ENCODE results near the gene PER1.

The PER1 gene

DNA sequence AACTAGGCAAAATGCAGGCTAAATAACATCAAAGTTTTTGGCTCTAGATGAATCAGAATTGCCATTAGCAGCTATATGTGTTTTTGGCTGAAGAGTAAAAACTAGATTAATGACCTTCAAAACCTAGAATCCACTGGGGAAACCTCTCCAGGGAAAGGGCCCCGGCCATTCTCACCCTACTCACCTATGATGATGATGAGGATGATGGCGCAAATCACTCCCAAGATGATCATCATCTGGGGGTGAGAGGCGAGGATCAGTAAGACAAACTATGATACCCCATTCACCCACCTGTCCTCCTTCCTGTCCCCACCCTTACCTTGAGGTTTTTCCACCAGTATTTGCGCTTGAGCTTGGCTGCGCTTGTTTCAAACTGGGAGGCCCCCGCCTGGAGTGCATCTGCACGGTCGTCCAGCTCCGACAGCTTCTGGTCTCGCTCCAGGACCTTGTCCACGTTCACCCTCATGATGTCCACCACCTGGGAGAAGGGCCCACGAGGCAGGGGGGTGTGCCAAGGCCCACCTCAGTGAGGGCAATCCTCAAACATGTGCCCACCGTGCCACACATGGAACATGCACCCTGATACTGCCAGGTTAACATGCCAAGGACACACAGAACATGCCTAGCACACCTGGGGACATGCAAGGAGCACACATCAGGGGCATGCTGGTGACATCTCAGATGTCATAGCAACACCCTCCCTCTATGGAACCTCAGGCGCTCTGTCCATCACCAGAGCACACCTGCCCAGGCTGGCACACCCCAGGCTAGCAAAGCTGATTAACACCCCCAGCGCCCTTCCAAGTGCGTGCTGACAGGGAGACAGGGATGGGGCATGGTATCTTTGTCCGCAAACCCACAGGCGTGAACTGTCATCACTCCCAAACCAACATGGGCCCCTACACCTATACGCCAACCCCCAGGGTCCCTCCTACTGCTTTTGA lies 9.4 kb upstream of the PER1 start:
- TF ChIP-seq TAF1 (IDR thresholded peaks at IDR 0.05; ENCODE audit: low read depth, low read length), result no peak
- TF ChIP-seq PAX5 (IDR thresholded peaks at IDR 0.05; ENCODE audit: insufficient read depth, low read length, severe bottlenecking), result no peak
- no peak for TF ChIP-seq SPI1 (IDR thresholded peaks at IDR 0.05; ENCODE audit: low read depth, low read length)
- TF ChIP-seq POU2F2 (IDR thresholded peaks at IDR 0.05; ENCODE audit: low read depth, low read length), result no peak
- no peak for TF ChIP-seq POLR2A (IDR thresholded peaks at IDR 0.05; ENCODE audit: low read depth, low read length)
- TF ChIP-seq POLR2AphosphoS5 (IDR thresholded peaks at IDR 0.05; ENCODE audit: low read depth, low read length), result peak; percentile 37; the same call in 1 of the 2 replicates
- DNase-seq (ENCODE audit: insufficient read length, low spot score) (no peak), FAIRE-seq (peak; percentile 78)

DNA sequence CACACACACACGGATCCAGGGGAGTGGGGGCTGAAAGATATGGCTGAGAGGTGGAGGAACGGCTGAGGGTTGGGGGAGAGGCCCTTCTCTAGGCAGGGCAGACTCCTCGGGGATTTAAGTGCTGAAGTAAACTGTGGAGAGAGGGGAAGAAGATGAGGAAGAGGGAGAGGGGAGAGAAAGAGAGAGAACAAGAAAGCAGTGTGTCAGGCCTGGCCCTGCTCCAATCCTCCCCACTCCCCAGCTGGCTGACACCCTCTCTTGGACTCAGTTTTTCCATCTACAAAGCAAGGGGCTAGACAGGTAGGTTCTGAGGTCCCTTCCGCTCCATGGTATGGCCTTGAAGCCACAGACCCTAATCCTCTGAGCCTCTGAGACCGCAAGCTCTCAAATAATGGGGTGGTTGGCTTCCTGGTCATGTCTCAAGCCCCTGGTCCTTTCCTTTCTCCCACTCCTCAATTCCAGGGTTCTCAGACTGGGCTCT lies 8.6 kb upstream of the PER1 start:
- DNase-seq (ENCODE audit: insufficient read length, low spot score) (no peak), FAIRE-seq (no peak)
- TF ChIP-seq POLR2AphosphoS5 (IDR thresholded peaks at IDR 0.05; ENCODE audit: low read depth, low read length) (no peak), TAF1 (IDR thresholded peaks at IDR 0.05; ENCODE audit: low read depth, low read length) (no peak), SPI1 (IDR thresholded peaks at IDR 0.05; ENCODE audit: low read depth, low read length) (no peak), PAX5 (IDR thresholded peaks at IDR 0.05; ENCODE audit: insufficient read depth, low read length, severe bottlenecking) (no peak), POLR2A (IDR thresholded peaks at IDR 0.05; ENCODE audit: low read depth, low read length) (no peak), POU2F2 (IDR thresholded peaks at IDR 0.05; ENCODE audit: low read depth, low read length) (no peak)

GRCh38 chr17:8160224-8160577 lies 8.0 kb upstream of the PER1 start:
- FAIRE-seq (no peak), DNase-seq (ENCODE audit: insufficient read length, low spot score) (no peak)
- TF ChIP-seq POU2F2 (IDR thresholded peaks at IDR 0.05; ENCODE audit: low read depth, low read length) (no peak), SPI1 (IDR thresholded peaks at IDR 0.05; ENCODE audit: low read depth, low read length) (no peak), POLR2AphosphoS5 (IDR thresholded peaks at IDR 0.05; ENCODE audit: low read depth, low read length) (no peak), PAX5 (IDR thresholded peaks at IDR 0.05; ENCODE audit: insufficient read depth, low read length, severe bottlenecking) (no peak), POLR2A (IDR thresholded peaks at IDR 0.05; ENCODE audit: low read depth, low read length) (no peak), TAF1 (IDR thresholded peaks at IDR 0.05; ENCODE audit: low read depth, low read length) (no peak)

GRCh38 chr17:8159459-8160223 lies 7.4 kb upstream of the PER1 start:
- no peak for FAIRE-seq
- no peak for TF ChIP-seq POLR2AphosphoS5 (IDR thresholded peaks at IDR 0.05; ENCODE audit: low read depth, low read length)
- no peak for TF ChIP-seq SPI1 (IDR thresholded peaks at IDR 0.05; ENCODE audit: low read depth, low read length)
- TF ChIP-seq TAF1 (IDR thresholded peaks at IDR 0.05; ENCODE audit: low read depth, low read length), result no peak
- TF ChIP-seq POU2F2 (IDR thresholded peaks at IDR 0.05; ENCODE audit: low read depth, low read length), result no peak
- TF ChIP-seq POLR2A (IDR thresholded peaks at IDR 0.05; ENCODE audit: low read depth, low read length), result no peak
- no peak for TF ChIP-seq PAX5 (IDR thresholded peaks at IDR 0.05; ENCODE audit: insufficient read depth, low read length, severe bottlenecking)
- DNase-seq (ENCODE audit: insufficient read length, low spot score), result no peak

DNA sequence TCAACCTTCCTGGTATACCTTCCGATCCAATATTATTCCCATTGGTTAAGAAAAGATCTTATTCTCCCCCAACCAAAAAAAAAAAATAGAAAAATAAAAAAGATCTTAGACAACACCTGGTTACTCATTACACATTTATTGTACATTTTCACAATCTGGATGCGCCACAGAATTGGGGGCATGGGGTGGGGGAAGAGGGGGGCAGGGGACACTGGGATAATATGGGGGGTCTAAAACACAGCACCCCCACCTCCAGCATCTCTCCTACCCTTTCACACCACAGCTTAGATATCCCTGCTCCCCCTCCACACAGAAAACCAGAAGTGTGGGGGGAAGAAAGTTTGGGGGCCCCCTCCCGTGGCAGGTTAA lies 6.8 kb upstream of the PER1 start:
- TF ChIP-seq POLR2A (IDR thresholded peaks at IDR 0.05; ENCODE audit: low read depth, low read length) (no peak), POLR2AphosphoS5 (IDR thresholded peaks at IDR 0.05; ENCODE audit: low read depth, low read length) (no peak), TAF1 (IDR thresholded peaks at IDR 0.05; ENCODE audit: low read depth, low read length) (no peak), PAX5 (IDR thresholded peaks at IDR 0.05; ENCODE audit: insufficient read depth, low read length, severe bottlenecking) (no peak), SPI1 (IDR thresholded peaks at IDR 0.05; ENCODE audit: low read depth, low read length) (no peak), POU2F2 (IDR thresholded peaks at IDR 0.05; ENCODE audit: low read depth, low read length) (no peak)
- DNase-seq (ENCODE audit: insufficient read length, low spot score) (no peak), FAIRE-seq (no peak)

GRCh38 chr17:8158267-8159031 lies 6.2 kb upstream of the PER1 start:
- DNase-seq (ENCODE audit: insufficient read length, low spot score) (peak; percentile 70), FAIRE-seq (peak; percentile 93)

DNA sequence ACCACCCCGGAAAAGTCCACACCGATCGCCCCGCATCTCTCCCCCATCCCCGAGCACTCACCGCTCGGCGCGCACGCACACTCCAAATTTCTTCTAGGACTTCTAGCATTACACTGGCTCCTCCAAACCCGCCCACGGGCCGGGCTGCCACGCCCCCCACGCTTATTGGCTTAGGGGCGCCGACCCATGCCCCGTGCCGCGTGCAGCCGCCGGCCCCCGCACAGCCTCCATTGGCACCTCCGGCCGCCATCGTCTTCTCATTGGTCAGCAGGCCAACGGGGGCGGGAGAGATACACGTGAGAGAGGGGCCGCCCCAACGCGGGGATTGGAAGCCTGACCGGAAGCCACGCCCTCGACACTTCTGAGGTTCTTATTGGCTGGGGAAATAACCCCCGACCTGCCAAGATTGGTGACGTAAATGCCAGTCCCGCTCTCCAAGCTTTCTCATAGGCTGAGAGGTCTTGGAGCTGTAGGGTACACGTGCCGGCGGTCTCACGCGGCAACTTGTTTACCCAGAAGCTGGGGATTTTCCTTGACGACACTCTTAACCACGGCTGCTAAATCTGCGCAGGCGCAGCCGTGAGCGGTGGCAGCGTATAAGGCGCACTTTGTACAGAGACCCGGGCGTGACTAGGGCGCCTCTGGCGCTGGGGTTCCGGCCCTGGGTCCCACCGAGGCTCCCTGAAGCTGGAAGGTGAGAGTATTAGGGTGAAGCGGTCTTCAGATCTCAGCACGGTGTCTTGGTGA lies 4.2 kb upstream of the PER1 start:
- TF ChIP-seq PAX5 (IDR thresholded peaks at IDR 0.05; ENCODE audit: insufficient read depth, low read length, severe bottlenecking) (peak; percentile 86), SPI1 (IDR thresholded peaks at IDR 0.05; ENCODE audit: low read depth, low read length) (no peak), POLR2AphosphoS5 (IDR thresholded peaks at IDR 0.05; ENCODE audit: low read depth, low read length) (peak; percentile 79), TAF1 (IDR thresholded peaks at IDR 0.05; ENCODE audit: low read depth, low read length) (peak; percentile 81; the same call in 1 of the 2 replicates), POU2F2 (IDR thresholded peaks at IDR 0.05; ENCODE audit: low read depth, low read length) (peak; percentile 56; the same call in 1 of the 2 replicates), POLR2A (IDR thresholded peaks at IDR 0.05; ENCODE audit: low read depth, low read length) (peak; percentile 78)
- peak; percentile 98 for FAIRE-seq
- peak; percentile 94 for DNase-seq (ENCODE audit: insufficient read length, low spot score)

More at GRCh38 chr17:8158267-8159031, 6.2 kb upstream of the PER1 start:
- TF ChIP-seq POLR2A (IDR thresholded peaks at IDR 0.05; ENCODE audit: low read depth, low read length) (no peak), SPI1 (IDR thresholded peaks at IDR 0.05; ENCODE audit: low read depth, low read length) (peak; percentile 61)

DNA sequence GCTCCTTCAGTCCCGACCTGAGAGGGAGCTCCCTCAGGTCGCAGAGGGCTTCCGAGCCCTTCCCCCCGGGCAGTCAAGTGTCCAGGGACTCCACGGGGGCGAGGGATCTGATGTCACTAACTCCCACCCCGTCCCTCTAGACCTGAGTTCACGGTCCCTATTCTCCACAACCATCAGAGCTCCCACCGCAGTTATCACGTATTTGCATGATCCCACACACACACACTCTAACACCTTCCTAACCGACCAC lies 3.7 kb upstream of the PER1 start:
- TF ChIP-seq POU2F2 (IDR thresholded peaks at IDR 0.05; ENCODE audit: low read depth, low read length) (0 out of 2 replicates have a peak, but pooled peaks have one; percentile 78), PAX5 (IDR thresholded peaks at IDR 0.05; ENCODE audit: insufficient read depth, low read length, severe bottlenecking) (no peak)
- FAIRE-seq (no peak), DNase-seq (ENCODE audit: insufficient read length, low spot score) (no peak)

Measured in GM12891 (cell line).